Body of pancreas (tissue), 4 donors: ENCODE measurements around the gene CDH11.

Source experiments
- POLR2A ChIP-seq, 3 donors: fragments of 450-650 bp; IDR thresholded peaks; one replicate each; pipeline ENCODE4 v1.6.1; 2016; ENCODE audit warnings: antibody characterized with exemption in 3 of 3, mild to moderate bottlenecking in 2 of 3
- TF ChIP-seq, protein P1 (sequence below), 7 experiments: fragments of 450-650 bp in 4 of 7; fragments of 200-600 bp in 3 of 7; sonication (generic) in 3 of 7; IDR thresholded peaks; one replicate each; pipeline ENCODE4 v1.5.1; 2016 to 2019; ENCODE audit warnings: antibody characterized with exemption in 7 of 7

DNA sequence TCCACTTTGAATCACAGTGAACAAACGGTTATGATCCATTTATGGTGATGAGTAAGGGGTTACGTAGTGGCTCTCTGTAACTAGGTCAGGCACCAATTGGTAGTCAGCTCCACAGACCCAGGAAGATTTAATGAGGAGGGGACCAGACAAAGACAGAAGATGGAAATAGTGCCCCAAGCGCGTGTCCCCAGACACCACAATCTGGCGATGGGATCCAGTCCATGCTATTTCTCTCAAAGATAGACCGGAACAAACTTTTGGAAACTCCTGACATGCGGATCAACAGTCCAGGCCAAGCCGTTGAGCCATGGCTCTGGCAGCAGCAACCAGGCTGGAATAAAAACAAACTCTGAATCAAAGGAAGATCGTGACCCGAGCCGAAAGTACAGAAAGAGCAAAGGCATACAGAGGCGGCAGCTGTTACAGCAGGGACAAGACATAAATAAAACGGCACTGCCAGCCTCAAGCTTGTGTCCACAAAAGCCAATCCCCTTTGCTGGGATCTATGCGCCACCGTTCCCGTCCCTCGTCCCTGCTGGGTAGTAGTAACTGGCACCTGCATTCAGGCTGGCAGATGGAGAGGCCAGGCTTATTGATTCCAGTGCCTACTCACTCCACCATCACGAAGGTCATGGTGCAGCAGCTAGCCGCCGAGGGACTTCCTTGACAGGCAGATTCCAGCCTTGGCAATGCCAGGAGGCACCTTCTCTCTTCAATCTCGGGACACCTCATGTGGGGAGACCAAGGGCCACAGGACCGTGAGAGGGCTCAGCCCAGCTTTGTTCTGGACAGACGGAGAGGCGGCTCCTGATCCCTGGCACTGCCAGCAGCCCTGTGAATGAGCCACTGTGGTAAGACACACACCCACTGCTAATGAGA lies 50.2 kb downstream of the CDH11 start:
- TF ChIP-seq, protein P1, sequence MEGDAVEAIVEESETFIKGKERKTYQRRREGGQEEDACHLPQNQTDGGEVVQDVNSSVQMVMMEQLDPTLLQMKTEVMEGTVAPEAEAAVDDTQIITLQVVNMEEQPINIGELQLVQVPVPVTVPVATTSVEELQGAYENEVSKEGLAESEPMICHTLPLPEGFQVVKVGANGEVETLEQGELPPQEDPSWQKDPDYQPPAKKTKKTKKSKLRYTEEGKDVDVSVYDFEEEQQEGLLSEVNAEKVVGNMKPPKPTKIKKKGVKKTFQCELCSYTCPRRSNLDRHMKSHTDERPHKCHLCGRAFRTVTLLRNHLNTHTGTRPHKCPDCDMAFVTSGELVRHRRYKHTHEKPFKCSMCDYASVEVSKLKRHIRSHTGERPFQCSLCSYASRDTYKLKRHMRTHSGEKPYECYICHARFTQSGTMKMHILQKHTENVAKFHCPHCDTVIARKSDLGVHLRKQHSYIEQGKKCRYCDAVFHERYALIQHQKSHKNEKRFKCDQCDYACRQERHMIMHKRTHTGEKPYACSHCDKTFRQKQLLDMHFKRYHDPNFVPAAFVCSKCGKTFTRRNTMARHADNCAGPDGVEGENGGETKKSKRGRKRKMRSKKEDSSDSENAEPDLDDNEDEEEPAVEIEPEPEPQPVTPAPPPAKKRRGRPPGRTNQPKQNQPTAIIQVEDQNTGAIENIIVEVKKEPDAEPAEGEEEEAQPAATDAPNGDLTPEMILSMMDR (IDR thresholded peaks at IDR 0.05): no peak
- no peak for TF ChIP-seq POLR2A (IDR thresholded peaks at IDR 0.05)
